Fibroblast of lung (primary cell): Measurements from ENCODE around the gene ARHGEF11. TPM values are rescaled to one million over a fixed set of nuclear protein-coding genes. Genes with fewer than 3 reads are reported as not detected.

Source experiments
- DNase-seq, 2 donors: peaks; one replicate each; pipeline versions ENCODE4 v3.0.0 to v3.0.0-alpha.2; 2010; ENCODE audit warnings: low read depth in 2 of 2
- H2AFZ ChIP-seq: 2 replicates; pipeline ENCODE4 v1.5.1; 2012; ENCODE audit warnings: low read length, control low read depth, inconsistent platforms
- H3K27ac ChIP-seq: 2 replicates; pipeline ENCODE4 v1.5.1; 2011; ENCODE audit warnings: low read length, control low read depth; ENCODE audit not compliant: insufficient read depth
- H3K27me3 ChIP-seq: 2 replicates; pipeline ENCODE4 v1.5.1; 2011; ENCODE audit warnings: mild to moderate bottlenecking, low read length; ENCODE audit not compliant: control insufficient read depth, insufficient read depth
- H3K36me3 ChIP-seq: 2 replicates; pipeline ENCODE4 v1.5.1; 2011; ENCODE audit warnings: low read length; ENCODE audit not compliant: control insufficient read depth, insufficient read depth
- H3K4me1 ChIP-seq: 2 replicates; pipeline ENCODE4 v1.5.1; 2011; ENCODE audit warnings: low read length; ENCODE audit not compliant: control insufficient read depth, insufficient read depth; ENCODE audit errors: extremely low read depth
- H3K4me2 ChIP-seq: 2 replicates; pipeline ENCODE4 v1.5.1; 2011; ENCODE audit warnings: low read length, control low read depth; ENCODE audit not compliant: insufficient read depth; ENCODE audit errors: extremely low read depth
- H3K4me3 ChIP-seq, 4 experiments: fragments of 200-600 bp in 1 of 4; sonication (generic) in 1 of 4; replicated peaks in 1 of 4; 2 replicates each; pipeline ENCODE4 v1.5.1; 2011 to 2016; ENCODE audit warnings: low read length in 4 of 4, low read depth in 3 of 4, mild to moderate bottlenecking in 3 of 4, control low read depth in 2 of 4, inconsistent platforms in 1 of 4, mixed read lengths in 1 of 4; ENCODE audit not compliant: insufficient read depth in 1 of 4; ENCODE audit errors: control extremely low read depth in 1 of 4
- H3K79me2 ChIP-seq: 2 replicates; pipeline ENCODE4 v1.5.1; 2012; ENCODE audit warnings: mild to moderate bottlenecking, low read length, inconsistent platforms; ENCODE audit not compliant: control insufficient read depth, insufficient read depth
- H3K9ac ChIP-seq: 2 replicates; pipeline ENCODE4 v1.5.1; 2011; ENCODE audit warnings: mild to moderate bottlenecking, low read length, control low read depth; ENCODE audit not compliant: insufficient read depth
- H3K9me3 ChIP-seq: 2 replicates; pipeline ENCODE4 v1.5.1; 2012; ENCODE audit warnings: low read depth, low read length; ENCODE audit not compliant: control insufficient read depth, insufficient read depth
- H4K20me1 ChIP-seq: 2 replicates; pipeline ENCODE4 v1.5.1; 2011; ENCODE audit warnings: low read length; ENCODE audit not compliant: control insufficient read depth, insufficient read depth; ENCODE audit errors: extremely low read depth
- CTCF ChIP-seq, 2 donors: IDR thresholded peaks in 1 of 2; conservative IDR thresholded peaks in 1 of 2; 1 replicate in 1 of 2; 2 replicates in 1 of 2; pipeline ENCODE4 v1.5.1; 2011 to 2012; ENCODE audit warnings: low read length in 2 of 2, control low read depth in 1 of 2, inconsistent platforms in 1 of 2, low read depth in 1 of 2, mild to moderate bottlenecking in 1 of 2
- EZH2 ChIP-seq: IDR thresholded peaks from 2 replicates; pipeline ENCODE4 v1.5.1; 2012; ENCODE audit warnings: low read length, control low read depth, mild to moderate bottlenecking; ENCODE audit errors: missing control alignments
- polyA plus RNA-seq, 2 donors: library from polyadenylated mRNA; depleted of rRNA in 1 of 2; stranded (reverse) in 1 of 2; unstranded in 1 of 2; fragments of >200 nt; gene quantifications; 2 replicates each; pipeline ENCODE4 v1.2.1, GENCODE V29; 2011 to 2012; ENCODE audit warnings: missing spikeins in 1 of 2
- total RNA-seq: library from RNA; depleted of rRNA; stranded (reverse); fragments of >200 nt; gene quantifications from 2 replicates; pipeline ENCODE4 v1.2.1, GENCODE V29; 2014

The ARHGEF11 gene
- total and polyA plus RNA-seq, 2 donors (not counting 1 experiment from before 2014, with no cell fraction given), result 12.8 to 29.1 TPM

GRCh38 chr1:156895455-156895812 lies 150.1 kb downstream of the ARHGEF11 start:
- Histone ChIP-seq H3K9me3 (no peaks in the 10 kb centered on the region), H3K79me2 (peaks cover 49% of the 10 kb centered on the region), H3K4me1 (peaks cover 45% of the 10 kb centered on the region), H3K4me2 (peak overlapping the region; percentile 90), H3K9ac (peak overlapping the region; percentile 79), H4K20me1 (no peaks in the 10 kb centered on the region), H3K4me3 (peak overlapping the region in 1 of 4 experiments; percentile 61), H2AFZ (no peak overlapping the region), H3K27me3 (no peaks in the 10 kb centered on the region), H3K27ac (peak overlapping the region; percentile 95), H3K36me3 (peaks cover 4% of the 10 kb centered on the region)
- DNase-seq, result no peak
- no peak for TF ChIP-seq EZH2
- TF ChIP-seq CTCF (conservative IDR thresholded peaks at IDR 0.05 in 1 of 2, IDR thresholded peaks at IDR 0.05 in 1 of 2; ENCODE audit: low read depth in 1 of 2, low read length in 2 of 2), result no peak

DNA sequence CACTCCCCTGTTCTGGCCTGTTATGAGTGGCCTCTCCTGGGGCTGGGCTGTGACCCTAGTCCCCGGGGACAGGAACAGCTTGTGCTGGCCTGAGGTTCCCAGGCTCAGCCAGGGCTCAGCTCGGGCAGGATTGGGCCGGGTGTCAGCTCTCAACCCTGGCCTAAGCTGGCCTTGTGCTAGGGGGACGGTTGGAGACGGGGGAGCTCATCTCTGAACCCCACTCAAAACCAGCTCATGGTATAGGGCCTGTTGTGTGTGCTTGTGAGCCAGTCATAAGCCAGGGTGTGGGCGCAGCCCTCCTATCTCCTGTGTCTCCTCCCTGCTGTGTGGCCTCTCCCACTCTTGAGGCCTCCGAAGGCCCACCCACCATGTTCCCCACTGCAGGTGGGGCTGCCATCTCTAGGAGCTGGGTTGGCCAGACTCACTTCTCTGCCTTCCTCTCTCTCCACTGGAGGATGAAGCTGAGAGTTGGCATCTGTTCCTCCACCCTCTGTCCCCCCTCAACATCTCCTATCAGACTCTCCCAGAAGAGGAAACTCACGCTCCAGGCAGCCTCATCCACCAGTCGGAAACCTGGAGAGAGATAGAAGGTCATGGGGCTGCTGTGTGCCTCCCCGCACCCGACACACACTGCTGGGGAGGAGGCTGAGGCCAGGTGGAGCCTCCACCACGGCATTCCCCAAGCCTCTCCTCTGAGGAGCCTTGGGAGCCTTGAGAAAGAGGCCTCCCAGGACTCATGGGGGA lies 150.7 kb downstream of the ARHGEF11 start:
- no peaks in the 10 kb centered on the region for H3K9me3 ChIP-seq
- H3K79me2 ChIP-seq, result peaks cover 45% of the 10 kb centered on the region
- peaks cover 4% of the 10 kb centered on the region for H3K36me3 ChIP-seq
- no peaks in the 10 kb centered on the region for H3K27me3 ChIP-seq
- H3K4me2 ChIP-seq, result peak overlapping the region; percentile 90
- no peaks in the 10 kb centered on the region for H4K20me1 ChIP-seq
- H3K4me3 ChIP-seq, result peak overlapping the region; percentile 29 to 64 (median 61)
- H3K27ac ChIP-seq, result peak overlapping the region; percentile 95
- no peak overlapping the region for H2AFZ ChIP-seq
- peak overlapping the region; percentile 79 for H3K9ac ChIP-seq
- H3K4me1 ChIP-seq, result peaks cover 41% of the 10 kb centered on the region
- TF ChIP-seq EZH2 (no peak), CTCF (conservative IDR thresholded peaks at IDR 0.05 in 1 of 2, IDR thresholded peaks at IDR 0.05 in 1 of 2; ENCODE audit: low read depth in 1 of 2, low read length in 2 of 2) (no peak)
- DNase-seq, result peak in 1 of 2 donors; percentile 19

DNA sequence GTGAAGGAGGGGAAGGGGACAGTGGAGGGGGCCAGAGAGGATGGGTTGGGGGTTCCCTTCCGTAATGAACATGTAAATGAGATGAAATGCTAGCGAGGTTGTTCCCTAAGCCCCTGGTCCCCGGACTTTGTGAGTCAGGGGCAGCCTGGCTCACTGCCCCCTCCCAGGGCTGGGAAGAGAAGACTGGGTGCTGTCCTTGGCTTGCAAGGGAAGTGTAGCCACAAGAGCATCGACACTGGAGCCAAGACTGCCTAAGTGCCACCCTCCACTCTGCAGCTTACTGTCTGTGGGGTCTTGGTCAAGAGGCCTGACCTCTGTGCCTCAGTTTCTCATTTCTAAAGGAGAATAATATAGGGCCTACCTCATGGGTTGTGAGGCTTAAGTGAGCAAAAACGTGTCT lies 151.5 kb downstream of the ARHGEF11 start:
- Histone ChIP-seq H3K4me1 (peaks cover 34% of the 10 kb centered on the region), H3K79me2 (peaks cover 37% of the 10 kb centered on the region), H3K27me3 (no peaks in the 10 kb centered on the region), H3K4me2 (peak overlapping the region; percentile 90), H3K36me3 (peaks cover 4% of the 10 kb centered on the region), H3K9ac (peak overlapping the region; percentile 79), H4K20me1 (no peaks in the 10 kb centered on the region), H3K4me3 (peak overlapping the region; percentile 29 to 64 (median 61)), H3K9me3 (no peaks in the 10 kb centered on the region), H2AFZ (no peak overlapping the region), H3K27ac (peak overlapping the region; percentile 95)
- peak in 1 of 2 donors; percentile 35 for DNase-seq
- TF ChIP-seq CTCF (conservative IDR thresholded peaks at IDR 0.05 in 1 of 2, IDR thresholded peaks at IDR 0.05 in 1 of 2; ENCODE audit: low read depth in 1 of 2, low read length in 2 of 2) (no peak), EZH2 (no peak)
